H1 (cell line): ENCODE measurements around the gene TBC1D16. TPM values are rescaled to one million over a fixed set of nuclear protein-coding genes. Genes with fewer than 3 reads are reported as not detected.
A peak's percentile ranks its signal among the peaks of the same experiment; 100 is the strongest.

Experiments
- JUND ChIP-seq: IDR thresholded peaks from 2 replicates; pipeline ENCODE4 v1.6.1; 2011; ENCODE audit warnings: mild to moderate bottlenecking, improper control_type of control experiment, low read length
- RAD21 ChIP-seq, 2 experiments: IDR thresholded peaks in 1 of 2; conservative IDR thresholded peaks in 1 of 2; 2 replicates each; pipeline ENCODE4 v1.6.1; 2011; ENCODE audit warnings: low read depth in 2 of 2, low read length in 2 of 2, improper control_type of control experiment in 1 of 2, inconsistent platforms in 1 of 2, mild to moderate bottlenecking in 1 of 2, moderate library complexity in 1 of 2
- TEAD4 ChIP-seq: IDR thresholded peaks from 2 replicates; pipeline ENCODE4 v1.6.1; 2012; ENCODE audit warnings: low read depth, low read length, inconsistent platforms, mixed read lengths
- polyA plus RNA-seq, 7 experiments: library from polyadenylated mRNA; depleted of rRNA in 3 of 7; stranded (reverse) in 5 of 7; unstranded in 2 of 7; fragments of >200 nt in 5 of 7; fragments of 200-250 nt in 2 of 7; gene quantifications; 1 replicate in 5 of 7; 2 replicates in 1 of 7; 4 replicates in 1 of 7; pipeline versions ENCODE4 v1.2.1 to v1.2.3, GENCODE V29; 2011 to 2013; ENCODE audit warnings: missing spikeins in 2 of 7, mixed read lengths in 2 of 7
- total RNA-seq: library from RNA; stranded (reverse); fragmentation: NEBNext Ultra II Directional; extraction: Animal tissue kit (Norgen Biotek cat#: 25700); gene quantifications from 2 replicates; pipeline ENCODE4 v1.2.1, GENCODE V29; 2021
- TF ChIP-seq, protein P1 (sequence below): IDR thresholded peaks from 2 replicates; pipeline ENCODE4 v1.6.1; 2012; ENCODE audit warnings: inconsistent platforms

The TBC1D16 gene
- total and polyA plus RNA-seq, 2 of the 8 experiments (the other 6 are each of a cell fraction or from before 2014, with no cell fraction given), result 21.1 to 109 TPM

DNA sequence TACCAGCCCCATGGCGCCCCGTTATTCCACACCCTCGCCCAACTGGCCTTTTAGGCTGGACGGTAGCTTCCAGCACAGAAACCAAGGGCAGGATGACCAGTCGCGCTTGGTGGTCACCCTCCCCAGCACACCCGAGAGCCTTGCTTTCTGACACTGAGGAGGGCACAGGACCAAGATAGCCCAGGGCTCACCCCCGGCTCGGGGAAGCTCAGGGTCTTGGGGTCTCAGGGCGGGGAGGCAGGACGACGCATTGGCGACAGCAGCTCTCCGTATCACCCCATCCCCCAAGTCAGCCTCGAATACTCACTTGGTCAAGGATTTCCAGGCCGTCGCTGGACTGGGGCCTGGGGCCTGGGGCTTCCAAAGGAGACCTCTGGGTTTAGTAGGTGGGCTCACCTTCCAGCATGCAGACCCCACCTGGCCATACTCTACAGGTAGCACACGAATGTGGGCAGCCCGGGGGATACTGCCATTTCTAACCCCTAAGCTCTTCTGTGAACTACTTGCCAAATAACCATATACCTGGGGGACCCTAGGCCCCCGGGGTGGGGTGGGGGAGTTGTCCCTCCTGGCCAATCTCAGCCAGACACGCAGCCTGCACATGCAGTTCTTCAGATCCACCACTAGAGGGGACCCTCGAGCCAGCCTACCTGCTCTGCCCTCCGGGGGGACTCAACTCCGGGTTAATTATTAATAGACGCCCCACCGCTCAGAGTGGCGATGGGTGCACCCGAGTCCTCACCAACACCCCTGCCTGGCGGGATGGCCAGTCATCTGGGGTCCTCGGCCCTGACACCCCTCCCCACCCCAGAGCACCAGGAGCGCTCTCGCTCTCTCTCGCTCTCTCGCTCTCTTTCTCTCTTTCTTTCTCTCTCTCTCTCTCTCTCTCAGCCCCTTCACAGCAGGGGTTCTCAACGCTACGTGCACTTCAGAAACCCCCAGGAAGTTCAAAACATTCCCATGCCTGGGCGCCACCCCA, 30.0 kb downstream of the TBC1D16 start (continued):
- TF ChIP-seq RAD21 (IDR thresholded peaks at IDR 0.05 in 1 of 2, conservative IDR thresholded peaks at IDR 0.05 in 1 of 2; ENCODE audit: low read depth in 2 of 2, low read length in 2 of 2) (peak; percentile 68 to 77), TEAD4 (no peak), JUND (peak; percentile 71)
- TF ChIP-seq, protein P1, sequence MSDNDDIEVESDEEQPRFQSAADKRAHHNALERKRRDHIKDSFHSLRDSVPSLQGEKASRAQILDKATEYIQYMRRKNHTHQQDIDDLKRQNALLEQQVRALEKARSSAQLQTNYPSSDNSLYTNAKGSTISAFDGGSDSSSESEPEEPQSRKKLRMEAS, result peak; percentile 38; the same call in 1 of the 2 replicates
